ENCODE data around the gene GCNT1. TPM values are rescaled to one million over a fixed set of nuclear protein-coding genes. Genes with fewer than 3 reads are reported as not detected.
"Not testable (repeated sequence)": the region's sequence is repeated elsewhere in the genome, so short reads cannot be mapped to it uniquely, and the experiment has no call there.

The GCNT1 gene
- total RNA-seq, 2 experiments from 2014 or later: 7.7 to 8.0 TPM

- Mint-ChIP-seq H3K27ac (no peak overlapping the region), H3K4me1 (ENCODE audit: low read depth) (peaks cover 6% of the 10 kb centered on the region), H3K4me3 (no peak overlapping the region), H3K9me3 (ENCODE audit: insufficient read depth) (no peaks in the 10 kb centered on the region), H3K36me3 (ENCODE audit: low read depth) (peaks cover 30% of the 10 kb centered on the region), H3K27me3 (ENCODE audit: low read depth) (no peaks in the 10 kb centered on the region)
- no peak for ATAC-seq
- ChIA-PET POLR2A (no interaction called here), CTCF (no interaction called here)
- DNase-seq: no peak
Observed at GRCh38 chr9:76500061-76500460, 41.1 kb downstream of the GCNT1 start.

- ChIA-PET CTCF (no interaction called here), POLR2A (interaction anchor here (0.6 kb wide), 1 partner anchor 554 kb away, joined by 3 read pairs; no protein-coding TSS in a partner anchor)
- no peaks in the 10 kb centered on the region for H3K27me3 Mint-ChIP-seq (ENCODE audit: low read depth)
- H3K9me3 Mint-ChIP-seq (ENCODE audit: insufficient read depth): no peaks in the 10 kb centered on the region
- H3K4me3 Mint-ChIP-seq: no peak overlapping the region
- H3K27ac Mint-ChIP-seq: no peak overlapping the region
- ATAC-seq: no peak
- peaks cover 26% of the 10 kb centered on the region for H3K36me3 Mint-ChIP-seq (ENCODE audit: low read depth)
- peaks cover 6% of the 10 kb centered on the region for H3K4me1 Mint-ChIP-seq (ENCODE audit: low read depth)
- DNase-seq: no peak
Observed at GRCh38 chr9:76502746-76503145, 43.8 kb downstream of the GCNT1 start.

- no peaks in the 10 kb centered on the region for H3K4me1 Mint-ChIP-seq (ENCODE audit: low read depth)
- H3K36me3 Mint-ChIP-seq (ENCODE audit: low read depth): peaks cover 1% of the 10 kb centered on the region
- peaks cover 8% of the 10 kb centered on the region for H3K27me3 Mint-ChIP-seq (ENCODE audit: low read depth)
- no peak overlapping the region for H3K4me3 Mint-ChIP-seq
- ChIA-PET POLR2A (no interaction called here), CTCF (no interaction called here)
- ATAC-seq (no peak), DNase-seq (no peak)
- H3K27ac Mint-ChIP-seq: no peak overlapping the region
- no peaks in the 10 kb centered on the region for H3K9me3 Mint-ChIP-seq (ENCODE audit: insufficient read depth)
Observed at GRCh38 chr9:76510041-76510440, 51.1 kb downstream of the GCNT1 start.

- POLR2A ChIA-PET: no interaction called here
- H3K27me3 Mint-ChIP-seq (ENCODE audit: low read depth): peaks cover 9% of the 10 kb centered on the region
- H3K9me3 Mint-ChIP-seq (ENCODE audit: insufficient read depth): no peaks in the 10 kb centered on the region
- H3K27ac Mint-ChIP-seq: no peak overlapping the region
- CTCF ChIA-PET: no interaction called here
- ATAC-seq (no peak), DNase-seq (no peak)
- H3K36me3 Mint-ChIP-seq (ENCODE audit: low read depth): peaks cover 1% of the 10 kb centered on the region
- no peaks in the 10 kb centered on the region for H3K4me1 Mint-ChIP-seq (ENCODE audit: low read depth)
- no peak overlapping the region for H3K4me3 Mint-ChIP-seq
Observed at GRCh38 chr9:76510446-76510845, 51.5 kb downstream of the GCNT1 start.

- POLR2A ChIA-PET: no interaction called here
- no peak overlapping the region for H3K4me3 Mint-ChIP-seq
- peaks cover 10% of the 10 kb centered on the region for H3K27me3 Mint-ChIP-seq (ENCODE audit: low read depth)
- CTCF ChIA-PET: no interaction called here
- H3K36me3 Mint-ChIP-seq (ENCODE audit: low read depth): peaks cover 1% of the 10 kb centered on the region
- H3K9me3 Mint-ChIP-seq (ENCODE audit: insufficient read depth): no peaks in the 10 kb centered on the region
- ATAC-seq: no peak
- H3K4me1 Mint-ChIP-seq (ENCODE audit: low read depth): no peaks in the 10 kb centered on the region
- no peak overlapping the region for H3K27ac Mint-ChIP-seq
- no peak for DNase-seq
Observed at GRCh38 chr9:76512826-76513225, 53.8 kb downstream of the GCNT1 start.

- no peak for ATAC-seq
- ChIA-PET POLR2A (no interaction called here), CTCF (no interaction called here)
- no peak for DNase-seq
- Mint-ChIP-seq H3K9me3 (ENCODE audit: insufficient read depth) (no peaks in the 10 kb centered on the region), H3K27me3 (ENCODE audit: low read depth) (peaks cover 7% of the 10 kb centered on the region), H3K27ac (no peak overlapping the region), H3K36me3 (ENCODE audit: low read depth) (peaks cover 1% of the 10 kb centered on the region), H3K4me1 (ENCODE audit: low read depth) (no peaks in the 10 kb centered on the region), H3K4me3 (no peak overlapping the region)
Observed at GRCh38 chr9:76516350-76516749, 57.4 kb downstream of the GCNT1 start.

GRCh38 chr9:76516871-76517270 is 57.9 kb downstream of the GCNT1 start:
- Mint-ChIP-seq H3K27me3 (ENCODE audit: low read depth) (peaks cover 7% of the 10 kb centered on the region), H3K4me3 (no peak overlapping the region), H3K4me1 (ENCODE audit: low read depth) (no peaks in the 10 kb centered on the region), H3K36me3 (ENCODE audit: low read depth) (peaks cover 1% of the 10 kb centered on the region), H3K27ac (no peak overlapping the region), H3K9me3 (ENCODE audit: insufficient read depth) (no peaks in the 10 kb centered on the region)
- ChIA-PET POLR2A (no interaction called here), CTCF (no interaction called here)
- ATAC-seq (no peak), DNase-seq (no peak)

GRCh38 chr9:76519075-76519835 is 60.3 kb downstream of the GCNT1 start:
- no peaks in the 10 kb centered on the region for H3K9me3 Mint-ChIP-seq (ENCODE audit: insufficient read depth)
- H3K4me3 Mint-ChIP-seq: no peak overlapping the region
- no peak overlapping the region for H3K27ac Mint-ChIP-seq
- DNase-seq (no peak), ATAC-seq (no peak)
- H3K36me3 Mint-ChIP-seq (ENCODE audit: low read depth): no peaks in the 10 kb centered on the region
- no peaks in the 10 kb centered on the region for H3K4me1 Mint-ChIP-seq (ENCODE audit: low read depth)
- CTCF ChIA-PET: no interaction called here
- peaks cover 2% of the 10 kb centered on the region for H3K27me3 Mint-ChIP-seq (ENCODE audit: low read depth)
- POLR2A ChIA-PET: no interaction called here

- H3K4me1 Mint-ChIP-seq (ENCODE audit: low read depth): peaks cover 2% of the 10 kb centered on the region
- peaks cover 2% of the 10 kb centered on the region for H3K27me3 Mint-ChIP-seq (ENCODE audit: low read depth)
- H3K4me3 Mint-ChIP-seq: no peak overlapping the region
- ChIA-PET CTCF (no interaction called here), POLR2A (interaction anchor here (1.2 kb wide), 1 partner anchor 55 kb away, joined by 4 read pairs; no protein-coding TSS in a partner anchor)
- no peaks in the 10 kb centered on the region for H3K9me3 Mint-ChIP-seq (ENCODE audit: insufficient read depth)
- no peaks in the 10 kb centered on the region for H3K36me3 Mint-ChIP-seq (ENCODE audit: low read depth)
- DNase-seq: no peak
- ATAC-seq: no peak
- H3K27ac Mint-ChIP-seq: no peak overlapping the region
Observed at GRCh38 chr9:76521244-76521681, 62.3 kb downstream of the GCNT1 start.

GRCh38 chr9:76521906-76522305 is 62.9 kb downstream of the GCNT1 start:
- Mint-ChIP-seq H3K27ac (no peak overlapping the region), H3K27me3 (ENCODE audit: low read depth) (peaks cover 2% of the 10 kb centered on the region), H3K4me1 (ENCODE audit: low read depth) (peaks cover 2% of the 10 kb centered on the region), H3K9me3 (ENCODE audit: insufficient read depth) (no peaks in the 10 kb centered on the region), H3K36me3 (ENCODE audit: low read depth) (no peaks in the 10 kb centered on the region), H3K4me3 (no peak overlapping the region)
- ChIA-PET POLR2A (interaction anchor here (1.2 kb wide), 1 partner anchor 54 kb away, joined by 4 read pairs; no protein-coding TSS in a partner anchor), CTCF (no interaction called here)
- DNase-seq: no peak
- no peak for ATAC-seq

GRCh38 chr9:76523617-76524200 is 64.7 kb downstream of the GCNT1 start:
- POLR2A ChIA-PET; H3K36me3 Mint-ChIP-seq (ENCODE audit: low read depth); H3K9me3 Mint-ChIP-seq (ENCODE audit: insufficient read depth); ATAC-seq; DNase-seq; H3K4me1 Mint-ChIP-seq (ENCODE audit: low read depth); CTCF ChIA-PET; H3K27me3 Mint-ChIP-seq (ENCODE audit: low read depth); H3K27ac Mint-ChIP-seq; H3K4me3 Mint-ChIP-seq: not testable (repeated sequence)

- Mint-ChIP-seq H3K4me1 (ENCODE audit: low read depth) (peaks cover 2% of the 10 kb centered on the region), H3K4me3 (no peak overlapping the region), H3K27ac (no peak overlapping the region), H3K9me3 (ENCODE audit: insufficient read depth) (no peaks in the 10 kb centered on the region), H3K27me3 (ENCODE audit: low read depth) (peaks cover 2% of the 10 kb centered on the region), H3K36me3 (ENCODE audit: low read depth) (peaks cover 1% of the 10 kb centered on the region)
- CTCF ChIA-PET: no interaction called here
- POLR2A ChIA-PET: no interaction called here
- DNase-seq (no peak), ATAC-seq (no peak)
Observed at GRCh38 chr9:76525196-76525595, 66.2 kb downstream of the GCNT1 start.
